ENCODE results near the gene RGR.
"Not testable (repeated sequence)": the region's sequence is repeated elsewhere in the genome, so short reads cannot be mapped to it uniquely, and the experiment has no call there.

The RGR gene

GRCh38 chr10:84258034-84258695 lies 13.3 kb downstream of the RGR start:
- DNase-seq, result no peak

- DNase-seq, result no peak
Measured at GRCh38 chr10:84261236-84261915, 16.5 kb downstream of the RGR start.

GRCh38 chr10:84262190-84262956 lies 17.5 kb downstream of the RGR start:
- DNase-seq, result no peak

GRCh38 chr10:84263716-84264115 lies 18.9 kb downstream of the RGR start:
- no peak for DNase-seq

- DNase-seq, result peak; percentile 68
Measured at GRCh38 chr10:84264611-84265141, 19.8 kb downstream of the RGR start.

- DNase-seq, result no peak
Measured at GRCh38 chr10:84265418-84265817, 20.6 kb downstream of the RGR start.

GRCh38 chr10:84267503-84268126 lies 22.8 kb downstream of the RGR start:
- DNase-seq, result peak; percentile 68

GRCh38 chr10:84269162-84269561 lies 24.3 kb downstream of the RGR start:
- DNase-seq, result no peak

- DNase-seq, result no peak
Measured at GRCh38 chr10:84269773-84270172, 24.9 kb downstream of the RGR start.

GRCh38 chr10:84270708-84271107 lies 25.9 kb downstream of the RGR start:
- no peak for DNase-seq

- DNase-seq, result not testable (repeated sequence)
Measured at GRCh38 chr10:84279876-84280475, 35.1 kb downstream of the RGR start.

GRCh38 chr10:84286695-84287094 lies 41.8 kb downstream of the RGR start:
- no peak for DNase-seq

- no peak for DNase-seq
Measured at GRCh38 chr10:84288151-84288550, 43.3 kb downstream of the RGR start.

- DNase-seq, result no peak
Measured at GRCh38 chr10:84289521-84290200, 44.8 kb downstream of the RGR start.

- no peak for DNase-seq
Measured at GRCh38 chr10:84290235-84290634, 45.4 kb downstream of the RGR start.

- no peak for DNase-seq
Measured at GRCh38 chr10:84291384-84291783, 46.5 kb downstream of the RGR start.

- no peak for DNase-seq
Measured at GRCh38 chr10:84292502-84292901, 47.6 kb downstream of the RGR start.

GRCh38 chr10:84293171-84293570 lies 48.3 kb downstream of the RGR start:
- no peak for DNase-seq

- DNase-seq, result no peak
Measured at GRCh38 chr10:84293574-84294016, 48.7 kb downstream of the RGR start.

- no peak for DNase-seq
Measured at GRCh38 chr10:84294766-84295447, 50.1 kb downstream of the RGR start.

Measured in activated naive CD4-positive, alpha-beta T cell treated with anti-CD3 and anti-CD28 coated beads, Interleukin-2, amount 50 U/mL, for 16 hours (primary cell).